GM19468 (cell line): Measurements from ENCODE around the gene OR13J1.
"Not testable (repeated sequence)": the region's sequence is repeated elsewhere in the genome, so short reads cannot be mapped to it uniquely, and the experiment has no call there.

ENCODE experiments used
- ATAC-seq: cut with Tn5 transposase; IDR thresholded peaks from one replicate; pipeline ENCODE4 v1.9.1; 2021; ENCODE audit warnings: mild to moderate bottlenecking, moderate library complexity, moderate number of reproducible peaks; ENCODE audit not compliant: unreplicated experiment; ENCODE audit errors: extremely low read depth

OR13J1 gene

DNA sequence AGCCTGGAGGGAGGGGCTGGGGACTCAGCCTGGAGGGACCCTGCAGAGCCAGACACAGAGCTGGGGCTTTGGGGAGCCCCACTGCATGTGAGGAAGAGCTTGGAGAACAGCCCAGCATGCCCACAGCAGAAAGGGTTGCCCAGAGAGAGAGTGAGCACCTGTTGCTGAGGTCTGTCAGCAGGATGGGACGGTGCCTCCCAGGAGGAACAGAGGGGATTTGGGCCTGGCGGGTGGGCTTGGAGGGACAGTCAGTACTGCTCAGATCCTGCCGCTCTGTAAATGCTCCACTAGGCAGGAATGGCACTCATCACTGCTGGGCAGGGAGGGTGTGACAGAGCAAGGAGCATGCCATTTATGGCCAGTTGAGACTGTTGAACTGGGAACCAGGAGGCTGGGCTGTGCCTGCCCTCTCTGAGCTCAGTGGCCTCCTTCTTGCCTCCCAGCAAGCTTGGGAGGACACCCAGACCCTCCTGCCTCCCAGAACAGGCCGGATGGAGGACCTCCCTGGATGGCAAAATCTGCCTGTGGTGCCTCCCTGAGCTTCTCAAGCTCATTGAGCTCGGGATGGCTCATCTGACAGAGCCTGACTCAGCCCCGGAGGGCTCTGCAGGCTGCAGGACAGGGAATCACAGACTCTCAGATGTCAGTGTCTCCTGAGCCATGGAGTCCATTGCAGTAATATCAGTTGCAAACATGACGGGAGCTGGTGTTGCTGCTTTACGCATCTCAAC lies 35.0 kb upstream of the OR13J1 start:
- ATAC-seq: no peak

- ATAC-seq: no peak
Observed at GRCh38 chr9:35904338-35904737, 34.1 kb upstream of the OR13J1 start.

- no peak for ATAC-seq
Observed at GRCh38 chr9:35903049-35903448, 32.8 kb upstream of the OR13J1 start.

GRCh38 chr9:35899021-35899420 lies 28.8 kb upstream of the OR13J1 start:
- ATAC-seq: no peak

GRCh38 chr9:35898337-35898736 lies 28.1 kb upstream of the OR13J1 start:
- no peak for ATAC-seq

GRCh38 chr9:35897376-35898099 lies 27.3 kb upstream of the OR13J1 start:
- not testable (repeated sequence) for ATAC-seq

- no peak for ATAC-seq
Observed at GRCh38 chr9:35896570-35896969, 26.4 kb upstream of the OR13J1 start.

DNA sequence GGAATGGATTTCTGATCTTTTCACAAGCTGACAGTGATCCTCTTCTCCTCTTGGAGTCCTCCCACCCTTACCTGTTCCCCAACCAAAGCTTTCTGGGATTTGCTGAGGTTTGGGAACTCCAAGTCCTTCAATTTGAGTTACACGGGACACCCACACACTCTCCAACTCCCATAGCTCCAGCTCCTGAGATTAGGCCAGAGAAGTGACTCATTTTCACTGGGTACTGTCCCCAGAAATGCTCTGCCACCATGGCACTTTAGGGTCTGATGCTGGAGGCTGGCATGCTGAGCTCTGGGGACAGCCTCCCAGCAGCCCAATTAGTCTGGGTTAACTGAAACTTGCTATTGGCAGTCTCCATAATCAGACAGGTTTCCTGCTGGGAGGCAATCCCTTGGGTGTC lies 21.9 kb upstream of the OR13J1 start:
- ATAC-seq: no peak

GRCh38 chr9:35891646-35892045 lies 21.4 kb upstream of the OR13J1 start:
- ATAC-seq: no peak

- not testable (repeated sequence) for ATAC-seq
Observed at GRCh38 chr9:35884908-35885307, 14.7 kb upstream of the OR13J1 start.

- no peak for ATAC-seq
Observed at GRCh38 chr9:35882996-35883395, 12.8 kb upstream of the OR13J1 start.

GRCh38 chr9:35882263-35882848 lies 12.2 kb upstream of the OR13J1 start:
- no peak for ATAC-seq

DNA sequence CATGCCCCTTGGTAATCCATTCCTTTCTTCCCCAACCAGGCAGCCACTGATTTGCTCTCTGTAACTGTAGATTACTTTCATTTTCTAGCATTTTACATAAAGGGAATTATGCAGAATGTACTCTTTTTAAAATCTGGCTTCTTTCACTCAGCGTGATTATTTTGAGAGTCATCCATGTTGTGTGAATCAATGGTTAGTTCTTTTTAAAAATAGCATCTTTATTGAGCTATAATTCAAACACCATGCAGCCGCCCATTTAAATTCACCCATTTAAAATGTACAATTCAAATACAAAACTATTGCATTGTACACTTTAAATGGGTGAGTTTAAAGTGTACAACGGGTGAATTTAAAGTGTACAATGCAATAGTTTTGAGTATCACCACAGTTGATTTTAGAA lies 2.3 kb upstream of the OR13J1 start:
- ATAC-seq: no peak

DNA sequence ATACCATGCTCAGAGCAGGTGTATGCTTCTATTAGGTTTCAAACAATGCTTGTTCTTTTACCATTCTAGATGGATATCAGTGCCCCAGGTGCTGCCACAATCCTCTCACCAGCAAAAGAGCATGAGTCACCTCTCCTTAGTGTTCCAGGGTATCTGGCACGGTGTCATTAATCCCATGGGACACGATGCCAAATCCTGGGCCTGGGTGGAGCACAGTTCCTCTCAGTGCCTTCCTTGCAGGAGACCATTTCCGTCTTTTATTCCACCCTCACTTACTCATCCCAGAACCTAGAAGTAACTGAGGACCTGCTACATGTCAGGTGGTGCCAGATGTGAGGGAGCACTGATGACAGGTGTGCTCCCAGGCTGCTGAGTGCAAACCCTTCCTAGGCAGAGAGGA lies 1.3 kb upstream of the OR13J1 start:
- ATAC-seq: no peak

- no peak for ATAC-seq
Observed at GRCh38 chr9:35869621-35870216, 482 bp downstream of the OR13J1 start.

GRCh38 chr9:35868933-35869332 lies 1.3 kb downstream of the OR13J1 start:
- no peak for ATAC-seq

DNA sequence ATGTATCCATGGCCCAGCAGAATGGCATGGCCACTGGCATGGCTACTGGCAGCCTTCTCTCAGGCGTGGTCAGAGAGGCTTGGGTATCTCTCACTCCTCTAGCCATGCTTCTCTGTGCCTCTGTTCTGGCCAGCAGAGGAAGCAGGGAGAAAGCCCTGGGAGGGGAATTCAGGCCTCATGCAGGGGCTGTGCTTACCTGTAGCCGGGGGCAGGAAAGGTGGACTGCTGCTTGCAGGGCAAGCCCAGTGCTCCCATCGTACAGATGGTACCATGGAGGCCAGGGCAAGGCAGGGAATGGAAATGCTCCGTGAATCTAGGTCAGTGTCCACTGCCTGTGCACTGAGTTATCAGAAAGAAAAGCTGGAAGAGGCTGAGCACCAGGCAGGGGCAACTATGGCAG lies 2.7 kb downstream of the OR13J1 start:
- ATAC-seq: no peak

GRCh38 chr9:35864695-35865255 lies 5.4 kb downstream of the OR13J1 start:
- no peak for ATAC-seq

DNA sequence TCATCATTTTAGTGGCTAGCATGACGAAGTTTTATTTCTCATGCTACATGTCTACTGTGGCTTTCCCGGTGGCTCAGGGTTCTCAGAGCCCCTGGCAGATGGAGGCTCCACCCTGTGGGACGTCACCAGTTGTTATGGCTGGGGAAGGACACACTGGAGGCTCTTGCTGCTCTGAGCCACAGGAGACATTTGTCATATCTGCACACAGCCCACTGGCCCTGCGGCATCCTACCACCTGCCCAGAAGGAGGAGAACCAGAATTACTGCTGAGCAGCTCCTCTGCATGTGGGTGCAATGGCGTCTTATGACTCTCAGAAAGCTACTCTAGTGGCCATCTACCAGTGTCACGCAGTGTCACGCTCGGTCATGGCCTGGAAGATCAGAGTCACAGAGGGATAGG lies 6.6 kb downstream of the OR13J1 start:
- no peak for ATAC-seq

- no peak for ATAC-seq
Observed at GRCh38 chr9:35862328-35862727, 7.9 kb downstream of the OR13J1 start.
